ENCODE measurements around the gene KLRC3.

GRCh38 chr12:10408842-10409241, 11.6 kb downstream of the KLRC3 start:
- no peak for TF ChIP-seq REST (IDR thresholded peaks at IDR 0.05; ENCODE audit: insufficient read depth in 1 of 2, low read depth in 2 of 2, low read length in 2 of 2)
- no peak for TF ChIP-seq POLR2AphosphoS5 (IDR thresholded peaks at IDR 0.05; ENCODE audit: low read depth, low read length)
- no peak for TF ChIP-seq TAF1 (IDR thresholded peaks at IDR 0.05; ENCODE audit: borderline replicate concordance, insufficient read depth, low read length)
- TF ChIP-seq FOXP2 (optimal IDR thresholded peaks at IDR 0.05; ENCODE audit: borderline replicate concordance, extremely low read depth, extremely low read length, insufficient read depth) = no peak
